Measurements from ENCODE around the gene PIGBOS1.
"Not testable (repeated sequence)": the region's sequence is repeated elsewhere in the genome, so short reads cannot be mapped to it uniquely, and the experiment has no call there.

Gene PIGBOS1

DNA sequence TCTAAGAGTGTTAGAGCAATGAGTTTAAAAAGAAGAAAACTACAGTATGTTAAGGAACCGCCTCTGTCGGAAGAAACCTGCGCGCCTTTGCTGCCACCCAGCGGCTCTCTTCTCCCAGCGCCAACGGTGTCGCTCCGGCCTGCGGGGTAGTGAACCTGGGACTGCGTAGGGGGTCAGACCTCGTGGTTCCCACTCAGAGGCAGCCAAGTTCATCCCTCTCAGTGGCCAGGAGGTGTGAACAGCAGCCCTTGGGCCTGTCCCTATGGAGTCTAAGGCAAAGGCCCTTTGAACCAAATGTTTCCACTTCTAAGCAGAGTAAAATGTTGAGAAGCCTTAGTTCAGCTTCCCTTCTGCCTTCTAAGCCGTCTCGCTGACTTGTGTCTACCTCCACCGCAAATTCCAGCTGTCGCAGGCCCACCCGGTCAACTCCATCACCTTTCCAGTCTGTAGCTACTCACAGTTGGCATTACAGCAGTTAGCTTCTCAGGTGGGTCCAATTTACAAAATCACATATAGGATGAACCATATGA, 28.3 kb downstream of the PIGBOS1 start:
- DNase-seq, result peak; percentile 43

DNA sequence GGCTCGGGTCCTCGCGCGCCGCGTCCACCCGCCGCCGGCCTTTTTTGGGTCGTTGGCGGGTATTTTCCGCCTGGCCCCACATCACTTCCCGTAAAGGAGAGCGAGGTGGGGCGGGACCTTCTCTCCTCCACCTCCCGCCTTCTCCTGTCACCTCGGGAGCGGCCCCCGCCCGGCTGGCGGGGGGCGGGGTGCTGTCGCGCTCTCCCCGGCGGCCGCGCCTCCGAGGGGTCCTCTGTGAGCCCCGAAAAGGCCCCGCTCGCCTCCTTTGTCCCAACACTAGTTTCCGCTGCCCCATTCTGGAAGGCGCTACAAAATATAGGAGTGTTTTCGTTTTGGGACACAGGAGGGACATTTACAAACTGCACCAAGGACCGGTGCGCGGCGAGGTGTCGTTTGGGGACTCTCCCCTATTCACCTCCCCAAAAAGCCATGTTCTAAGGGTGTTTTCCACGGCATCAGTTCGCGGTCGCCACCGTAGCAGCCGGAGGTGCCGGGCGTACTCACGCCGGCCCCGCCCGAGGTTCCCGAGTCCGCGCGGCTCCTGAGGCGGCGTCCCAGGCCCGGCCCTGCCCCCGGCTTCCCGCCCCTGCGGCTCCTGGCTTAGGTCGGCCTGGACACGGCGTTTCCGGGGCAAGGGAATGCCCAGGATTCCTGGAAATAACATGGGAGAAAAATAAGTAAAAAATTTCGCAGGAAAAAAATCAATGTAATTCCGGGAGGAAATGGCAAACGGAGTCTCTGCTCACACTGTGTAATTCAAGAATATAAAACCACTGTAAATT, 29.0 kb downstream of the PIGBOS1 start, which contains the start of gene RAB27A:
Gene RAB27A (minus strand): TSS at position 68 of the 782 bp plus-strand sequence. CDS start 54,879 bp downstream, outside the sequence.
- peak; percentile 46 for DNase-seq

DNA sequence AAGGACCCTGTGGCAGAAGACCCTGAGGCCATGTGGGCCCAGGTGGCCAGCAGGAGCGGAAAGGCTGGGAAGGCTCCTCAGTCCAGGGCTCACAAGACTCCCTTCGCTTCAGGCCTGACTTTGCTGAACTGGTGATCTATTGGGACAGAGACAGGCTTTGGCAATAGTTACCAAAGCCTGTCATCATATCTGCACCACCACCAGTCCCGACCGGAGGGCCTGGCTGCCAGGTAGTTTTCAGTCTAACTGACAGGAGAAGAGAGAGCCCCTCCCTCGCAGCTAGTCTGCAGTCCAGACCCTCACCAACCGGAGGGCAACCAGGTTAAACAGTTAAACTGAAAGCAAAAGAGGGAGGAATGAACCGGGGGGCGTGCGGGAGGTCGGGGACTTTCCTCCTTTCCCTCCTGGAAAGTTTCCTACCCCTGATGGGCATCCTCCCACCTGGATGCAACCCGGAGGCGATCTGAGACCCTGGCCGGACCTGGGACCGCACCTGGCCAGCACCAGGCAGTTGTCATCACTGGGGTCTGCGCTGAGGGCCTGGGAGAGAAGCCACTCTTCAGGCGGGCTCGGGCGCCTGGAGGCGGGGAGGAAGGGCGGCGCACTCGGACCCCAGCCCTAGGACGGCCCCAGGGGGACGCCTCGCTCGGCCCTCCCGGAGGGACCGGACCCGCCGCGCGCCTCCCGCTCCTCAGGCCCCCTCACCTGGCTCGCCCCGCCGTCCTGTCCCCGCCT, 29.7 kb downstream of the PIGBOS1 start:
- peak; percentile 10 for DNase-seq

DNA sequence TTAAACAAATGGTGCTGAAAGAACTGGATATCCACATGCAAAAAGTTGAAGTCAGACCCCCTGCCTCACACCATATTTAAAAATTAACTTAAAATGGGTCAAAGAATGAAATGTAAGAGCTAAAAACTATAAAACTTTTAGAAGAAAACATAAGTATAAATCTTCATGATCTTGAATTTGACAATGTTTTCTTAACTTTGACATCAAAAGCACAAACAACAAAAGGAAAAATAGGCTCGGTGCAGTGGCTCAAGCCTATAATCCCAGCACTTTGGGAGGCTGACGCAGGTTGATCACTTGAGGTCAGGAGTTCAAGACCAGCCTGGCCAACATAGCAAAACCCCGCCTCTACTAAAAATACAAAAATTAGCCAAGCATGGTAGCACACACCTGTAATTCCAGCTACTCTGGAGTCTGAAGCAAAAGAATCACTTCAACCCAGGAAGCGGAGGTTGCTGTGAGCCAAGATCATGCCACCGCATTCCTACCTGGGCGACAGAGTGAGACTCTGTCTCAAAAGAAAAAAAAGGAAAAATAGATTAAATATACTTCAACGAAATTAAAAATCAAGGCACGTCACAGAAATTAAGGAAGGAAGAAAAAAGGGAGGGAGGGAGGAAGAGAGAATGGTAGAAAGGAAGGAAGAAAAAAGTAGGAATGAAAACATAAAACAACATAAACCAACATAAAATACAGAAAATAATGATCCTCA, 30.8 kb downstream of the PIGBOS1 start:
- no peak for DNase-seq

DNA sequence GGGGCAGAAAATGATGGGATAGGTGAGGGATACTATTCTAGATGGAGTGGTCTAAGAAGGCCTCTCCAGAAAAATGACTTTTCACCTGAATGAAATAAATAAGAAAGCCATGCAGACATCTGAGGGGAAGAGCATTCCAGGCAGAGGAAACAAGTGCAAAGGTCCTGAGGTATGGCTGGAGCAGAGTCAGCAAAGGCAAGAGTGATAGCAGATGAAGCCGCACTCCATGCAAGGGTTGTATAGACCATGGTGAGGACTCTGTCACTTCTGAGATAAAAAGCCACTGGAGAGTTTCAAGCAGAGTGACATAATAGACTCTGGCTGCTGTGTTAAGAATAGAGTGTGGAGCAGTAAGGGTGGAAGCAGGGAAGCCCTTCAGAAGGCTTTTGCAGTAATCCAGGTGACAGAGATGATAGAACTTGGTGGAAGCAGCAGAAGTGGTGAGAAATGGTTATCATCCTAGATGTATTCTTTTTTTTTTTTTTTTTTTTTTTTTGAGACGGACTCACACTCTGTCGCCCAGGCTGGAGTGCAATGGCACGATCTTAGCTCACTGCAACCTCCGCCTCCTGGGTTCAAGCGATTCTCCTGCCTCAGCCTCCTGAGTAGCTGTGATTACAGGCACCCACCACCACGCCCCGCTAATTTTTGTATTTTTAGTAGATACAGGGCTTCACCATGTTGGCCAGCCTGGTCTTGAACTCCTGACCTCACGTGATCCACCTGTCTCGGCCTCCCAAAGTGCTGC, 32.3 kb downstream of the PIGBOS1 start:
- DNase-seq, result not testable (repeated sequence)

DNA sequence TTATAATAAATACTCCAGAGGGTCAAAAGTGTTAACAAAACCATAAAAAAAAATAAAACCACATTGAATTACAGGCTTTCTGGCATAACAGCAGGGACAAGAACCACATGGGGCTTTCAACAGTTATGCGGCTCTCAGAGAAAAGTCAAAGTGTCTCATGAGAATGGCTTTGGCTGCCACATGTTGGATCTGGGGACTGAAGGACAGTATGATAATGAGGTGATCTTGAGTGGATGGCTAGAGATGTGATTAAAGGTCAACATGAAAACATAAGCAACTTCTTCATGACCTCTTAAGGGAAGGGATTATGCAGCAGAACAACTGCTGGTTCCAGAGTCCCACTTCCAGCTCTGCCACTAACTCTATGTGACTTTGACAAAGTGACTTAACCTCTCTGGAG, 34.5 kb downstream of the PIGBOS1 start:
- DNase-seq, result no peak

DNA sequence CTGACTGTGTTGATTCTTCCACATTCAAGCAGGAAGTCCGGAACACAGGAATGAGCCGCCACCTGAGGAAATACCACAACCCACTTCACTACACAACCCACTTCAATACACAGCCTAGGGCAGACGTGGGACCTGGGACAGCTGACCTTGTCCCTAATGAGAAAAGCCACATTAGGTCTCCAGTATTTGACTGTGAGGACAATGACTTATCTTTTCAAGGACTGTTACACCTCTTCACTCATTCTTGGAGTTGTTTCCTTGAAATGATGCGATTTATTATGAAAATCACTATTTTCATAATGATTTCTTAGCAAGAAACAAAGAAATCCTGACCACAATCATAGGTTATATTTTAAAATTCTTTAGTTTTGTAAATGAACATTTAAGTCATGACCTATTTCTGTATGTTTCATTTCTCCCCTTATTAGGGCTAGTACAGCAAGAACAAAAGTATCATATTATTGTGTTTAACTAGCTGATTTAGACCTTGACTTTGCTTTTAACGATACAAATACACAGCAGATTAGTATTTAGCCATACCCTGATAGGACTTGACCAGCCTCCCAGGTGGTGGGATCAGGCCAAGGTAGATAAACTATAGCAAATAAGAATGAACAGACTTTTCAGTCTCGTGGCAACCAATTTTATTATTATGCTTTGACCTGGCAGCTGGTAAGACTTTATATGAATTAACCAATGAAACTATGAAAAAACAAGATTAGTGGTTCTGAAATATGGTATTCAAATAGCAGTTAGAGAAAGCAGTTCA, 35.4 kb downstream of the PIGBOS1 start:
- no peak for DNase-seq

DNA sequence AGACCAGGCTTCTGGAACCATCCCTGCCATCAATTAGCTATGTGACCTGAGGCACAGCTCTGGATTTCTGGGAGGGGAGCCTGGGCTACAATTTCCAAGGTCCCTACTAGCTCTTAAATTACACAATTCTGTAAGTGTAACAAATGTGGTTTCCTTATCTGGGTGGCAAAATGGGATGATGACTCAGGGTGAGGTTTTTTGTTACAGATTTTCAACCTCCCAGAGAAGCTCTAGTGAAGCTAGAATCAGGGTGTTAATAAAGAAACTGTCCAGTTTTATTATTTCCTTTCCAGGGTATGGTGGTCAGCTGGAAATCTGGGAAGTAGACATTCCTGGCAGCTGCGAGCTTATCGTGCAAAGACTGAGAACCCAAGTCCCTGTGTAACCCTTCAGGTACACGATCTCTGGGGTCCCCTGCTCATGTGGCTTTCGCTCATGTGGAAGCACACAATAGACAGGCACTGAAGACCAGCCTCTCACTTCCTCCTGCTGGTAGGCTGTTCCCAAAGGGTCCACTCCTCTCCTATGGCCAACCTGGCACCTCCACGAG, 36.6 kb downstream of the PIGBOS1 start:
- no peak for DNase-seq

DNA sequence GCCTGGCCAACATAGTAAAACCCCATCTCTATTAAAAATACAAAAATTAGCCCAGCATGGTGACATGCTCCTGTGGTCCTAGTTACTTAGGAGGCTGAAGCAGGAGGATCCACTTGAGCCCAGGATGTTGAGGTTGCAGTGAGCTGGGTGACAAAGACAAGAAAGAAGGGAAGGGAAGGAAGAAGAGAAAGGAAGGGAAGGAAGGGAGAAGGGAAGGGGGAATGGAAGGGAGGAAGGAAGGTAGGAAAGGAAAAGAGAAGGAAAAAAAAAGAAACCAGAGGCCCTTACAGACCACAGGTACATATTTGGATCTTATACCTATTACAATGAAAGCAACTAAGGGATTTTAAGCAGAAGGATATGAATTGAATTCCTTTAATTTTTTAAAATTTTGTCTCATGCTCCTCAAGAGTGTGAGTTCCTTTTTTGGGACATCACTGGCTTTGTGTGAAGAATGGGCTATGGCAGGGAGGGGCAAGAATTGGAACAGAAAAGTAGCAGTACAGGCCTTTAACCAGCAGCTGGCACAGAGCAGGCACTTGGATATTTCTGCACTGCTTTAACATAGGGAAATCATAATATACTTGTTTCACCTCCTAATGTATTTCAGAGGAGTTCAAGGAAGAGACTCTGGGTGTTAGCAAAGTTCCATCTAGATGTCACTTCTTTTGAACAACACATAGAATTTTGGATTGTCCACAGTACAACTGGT, 37.2 kb downstream of the PIGBOS1 start:
- no peak for DNase-seq

DNA sequence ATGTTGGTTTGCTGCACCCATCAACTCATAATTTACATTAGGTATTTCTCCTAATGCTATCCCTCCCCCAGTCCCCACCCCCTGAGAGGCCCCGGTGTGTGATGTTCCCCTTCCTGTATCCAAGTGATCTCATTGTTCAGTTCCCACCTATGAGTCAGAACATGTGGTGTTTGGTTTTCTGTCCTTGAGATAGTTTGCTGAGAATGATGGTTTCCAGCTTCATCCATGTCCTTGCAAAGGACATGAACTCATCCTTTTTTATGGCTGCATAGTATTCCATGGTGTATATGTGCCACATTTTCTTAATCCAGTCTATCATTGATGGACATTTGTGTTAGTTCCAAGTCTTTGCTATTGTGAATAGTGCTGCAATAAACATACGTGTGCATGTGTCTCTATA, 38.3 kb downstream of the PIGBOS1 start:
- not testable (repeated sequence) for DNase-seq

DNA sequence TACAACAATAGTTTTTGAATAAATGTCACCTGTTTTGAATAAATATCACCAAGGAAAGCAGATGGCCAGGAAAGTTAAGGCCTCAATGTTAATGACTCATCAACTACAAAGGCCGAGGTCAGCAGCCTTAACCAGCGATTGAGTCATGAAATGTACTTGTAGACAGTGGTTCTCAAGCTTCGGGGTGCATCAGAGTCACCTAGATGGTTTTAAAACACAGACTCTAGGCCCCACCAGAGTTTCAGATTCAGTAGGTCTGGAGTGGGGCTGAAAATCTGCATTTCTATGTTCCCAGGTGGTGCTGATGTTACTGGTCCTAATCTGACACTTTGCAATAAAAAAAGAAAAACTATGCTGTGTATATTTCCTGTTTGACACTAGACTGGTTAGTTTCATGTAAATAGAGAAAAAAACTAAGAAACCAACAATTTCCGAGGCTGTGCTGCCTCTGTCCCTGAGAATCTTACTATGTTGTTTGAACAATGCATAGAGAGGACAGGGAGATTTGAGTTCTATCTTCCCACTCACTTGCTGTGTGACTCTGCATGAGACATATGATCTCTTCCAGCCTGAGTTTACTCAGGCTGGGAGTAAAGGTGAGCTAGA, 39.1 kb downstream of the PIGBOS1 start:
- no peak for DNase-seq

DNA sequence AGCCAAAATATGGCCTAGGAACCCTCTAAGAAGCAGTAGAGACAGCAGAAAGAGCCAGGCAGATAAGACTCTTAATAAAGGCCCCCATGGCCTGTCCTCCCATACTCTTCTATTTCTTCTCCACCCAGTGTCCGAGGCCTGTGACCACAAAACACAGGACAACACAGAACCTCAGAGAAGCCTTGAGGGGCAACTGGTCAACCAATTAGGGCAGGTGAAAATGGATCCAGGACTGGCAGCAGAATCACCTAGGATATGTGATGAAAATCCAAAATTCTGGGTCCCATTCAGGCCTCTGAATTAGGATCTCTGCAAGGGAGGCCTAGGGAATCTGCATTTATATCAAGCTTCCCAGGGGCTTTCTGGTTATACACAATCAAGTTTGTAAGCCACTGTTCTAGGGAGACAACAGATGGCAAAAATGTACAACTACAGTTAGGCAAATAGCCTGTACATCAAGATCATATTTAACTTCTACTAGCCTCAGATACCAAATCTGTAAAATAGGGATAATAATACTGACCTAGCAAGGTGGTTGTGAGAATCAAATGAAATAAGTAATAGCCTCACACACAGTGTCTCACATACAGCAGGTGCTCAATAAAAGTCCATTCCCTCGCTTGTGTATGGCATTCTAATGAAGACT, 39.7 kb downstream of the PIGBOS1 start:
- DNase-seq, result no peak

DNA sequence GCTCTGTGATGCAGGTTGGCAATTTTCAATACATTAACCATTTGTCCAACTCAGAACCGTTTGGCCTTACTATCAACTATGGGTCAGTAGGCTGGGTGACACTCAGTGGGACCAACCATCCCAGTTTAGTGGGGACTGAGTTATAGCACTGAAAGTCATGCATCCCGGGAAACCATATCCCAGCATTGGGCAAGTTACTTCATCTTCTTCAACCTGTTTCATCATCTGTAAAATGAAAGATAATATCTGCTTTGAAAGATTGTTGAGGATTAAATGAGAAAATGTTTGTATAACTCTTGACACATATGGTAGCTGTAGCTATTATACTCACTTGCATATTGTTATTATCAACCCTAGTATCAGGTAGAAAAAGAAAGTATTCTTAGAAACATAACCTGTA, 41.2 kb downstream of the PIGBOS1 start:
- no peak for DNase-seq

DNA sequence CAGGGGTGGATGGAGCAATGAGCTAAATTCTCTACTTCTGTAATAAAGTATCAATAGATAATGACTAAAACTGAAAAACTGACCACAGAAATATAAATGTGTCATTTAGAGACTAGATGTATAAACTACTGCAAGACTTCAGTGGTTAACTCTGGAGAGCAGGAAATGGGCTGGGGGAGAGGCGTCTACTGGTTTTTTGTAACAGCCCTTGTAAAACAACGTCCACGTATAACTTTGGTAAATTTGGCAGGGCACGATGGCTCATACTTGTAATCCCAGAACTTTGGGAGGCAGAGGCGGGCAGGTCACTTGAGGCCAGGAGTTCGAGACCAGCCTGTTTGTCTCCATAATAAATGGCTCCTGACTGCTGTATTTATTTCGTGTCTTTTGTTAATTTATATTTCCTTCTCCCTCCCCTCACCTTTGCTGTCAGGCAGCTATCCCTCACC, 41.8 kb downstream of the PIGBOS1 start:
- no peak for DNase-seq

DNA sequence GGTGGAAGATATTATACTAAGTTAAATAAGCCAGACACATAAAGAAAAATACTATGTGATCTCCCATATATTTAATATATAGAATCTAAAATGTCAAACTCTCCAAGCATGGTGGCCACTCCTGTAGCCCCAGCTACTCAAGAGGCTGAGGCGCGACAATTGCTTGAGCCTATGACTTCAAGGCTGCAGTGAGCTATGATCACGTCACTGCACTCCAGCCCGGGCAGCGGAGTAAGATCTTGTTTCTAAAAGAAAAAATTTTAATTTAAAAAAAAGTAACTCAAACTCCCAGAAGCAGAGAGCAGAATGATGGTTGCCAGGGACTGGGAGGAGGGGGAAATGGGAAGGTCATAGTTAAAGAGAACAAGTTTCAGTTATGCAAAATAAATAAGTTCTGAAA, 42.6 kb downstream of the PIGBOS1 start:
- no peak for DNase-seq

DNA sequence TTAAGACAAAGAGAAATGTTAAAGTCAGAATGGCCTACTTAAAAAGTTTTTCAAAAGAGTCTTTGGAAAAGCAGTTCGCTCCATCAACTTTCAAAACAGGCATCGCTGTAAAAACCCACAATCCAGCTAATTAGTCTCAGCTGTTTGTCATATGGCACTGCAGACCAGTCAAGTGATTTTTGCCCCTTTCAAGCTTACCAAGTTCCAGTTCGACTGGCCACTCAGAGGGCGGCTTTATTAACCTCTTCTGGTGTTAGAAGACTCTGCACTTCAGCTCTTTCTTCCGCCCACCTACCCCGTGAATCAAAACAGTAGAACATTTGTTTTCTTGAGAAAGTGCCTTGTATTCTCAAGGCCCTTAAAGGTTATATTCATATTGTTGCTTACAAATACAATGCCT, 48.6 kb downstream of the PIGBOS1 start:
- DNase-seq, result no peak

DNA sequence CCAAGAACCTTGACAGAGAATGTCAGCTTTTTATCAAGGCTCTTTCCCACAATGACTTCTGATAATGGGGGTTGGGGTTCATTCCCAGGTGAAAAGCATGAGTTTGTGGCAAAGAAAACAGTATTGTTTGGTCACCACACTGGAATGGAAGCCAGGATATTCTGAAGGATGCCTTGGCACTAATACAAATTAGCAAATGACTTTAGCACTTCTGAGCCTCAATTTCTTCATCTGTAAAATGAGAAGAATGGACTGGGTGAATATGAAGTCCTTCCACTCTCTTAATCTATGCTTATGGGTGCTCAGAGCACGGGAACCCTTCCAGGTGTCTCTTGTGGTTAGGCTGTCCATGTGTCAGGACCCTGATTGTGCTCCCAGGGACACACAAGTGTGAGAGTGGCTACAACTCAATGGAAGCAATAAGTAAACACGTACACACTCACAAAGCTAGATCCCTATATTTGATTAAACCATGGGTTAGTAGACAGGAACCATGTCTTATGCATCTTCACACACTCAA, 50.7 kb downstream of the PIGBOS1 start:
- DNase-seq, result no peak

DNA sequence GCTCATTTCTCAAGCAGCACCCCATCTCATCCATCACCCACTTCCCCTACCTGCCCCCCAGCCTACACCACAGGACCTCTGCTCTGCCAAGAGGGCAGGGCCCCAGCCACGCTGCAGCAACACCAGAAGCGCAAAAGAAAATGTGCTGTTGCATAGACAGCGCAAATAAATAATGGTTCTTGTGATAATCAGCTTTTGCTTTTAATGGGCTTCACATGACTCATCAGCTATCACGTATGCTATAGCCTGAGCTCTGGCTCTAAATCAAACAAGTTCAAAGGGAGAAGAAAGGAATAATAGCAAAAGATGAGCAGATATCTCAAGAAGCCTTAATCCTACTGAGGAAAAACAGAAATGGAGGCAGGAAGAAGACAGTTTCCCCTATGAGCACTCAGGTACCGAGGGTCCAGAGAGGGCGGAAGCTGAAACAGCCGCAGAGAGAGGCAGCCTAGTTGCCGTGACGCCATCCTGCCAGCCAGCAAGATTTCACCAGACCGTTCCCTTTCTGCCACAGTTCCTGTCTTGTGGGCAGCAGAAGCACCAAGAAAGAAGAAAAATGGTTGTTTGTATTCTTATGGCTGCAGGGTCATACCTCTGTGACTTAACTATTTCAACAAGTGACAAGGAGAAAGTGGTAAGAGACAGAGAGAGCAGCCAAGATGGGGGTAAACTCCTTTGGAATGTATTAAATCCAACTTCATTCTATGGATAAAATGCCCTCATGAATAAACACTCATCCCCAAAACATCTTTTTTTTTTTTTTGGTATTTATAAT, 51.3 kb downstream of the PIGBOS1 start:
- no peak for DNase-seq

All from 8988T (cell line).